ENCODE measurements around the gene AP1G1.

GRCh38 chr16:71703333-71703732, 105.3 kb downstream of the AP1G1 start:
- TF ChIP-seq CTCF (IDR thresholded peaks at IDR 0.05) (no peak), POLR2A (IDR thresholded peaks at IDR 0.05) (no peak)
